ENCODE results near the gene SNHG17.
"Not testable (repeated sequence)": the region's sequence is repeated elsewhere in the genome, so short reads cannot be mapped to it uniquely, and the experiment has no call there.

The SNHG17 gene

GRCh38 chr20:38414769-38415450, 20.2 kb downstream of the SNHG17 start:
- no peak for DNase-seq

- DNase-seq, result no peak
Measured at GRCh38 chr20:38412877-38413577, 22.1 kb downstream of the SNHG17 start.

GRCh38 chr20:38407822-38408221, 27.3 kb downstream of the SNHG17 start:
- DNase-seq, result not testable (repeated sequence)

- DNase-seq, result no peak
Measured at GRCh38 chr20:38407321-38407720, 27.8 kb downstream of the SNHG17 start.

GRCh38 chr20:38406476-38406875, 28.7 kb downstream of the SNHG17 start:
- DNase-seq, result no peak

- DNase-seq, result no peak
Measured at GRCh38 chr20:38405132-38405531, 30.0 kb downstream of the SNHG17 start.

GRCh38 chr20:38404016-38404415, 31.1 kb downstream of the SNHG17 start:
- no peak for DNase-seq

- no peak for DNase-seq
Measured at GRCh38 chr20:38402816-38403215, 32.3 kb downstream of the SNHG17 start.

- DNase-seq, result no peak
Measured at GRCh38 chr20:38402089-38402488, 33.0 kb downstream of the SNHG17 start.

GRCh38 chr20:38395751-38396395, 39.3 kb downstream of the SNHG17 start:
- DNase-seq, result not testable (repeated sequence)

GRCh38 chr20:38395165-38395564, 40.0 kb downstream of the SNHG17 start:
- no peak for DNase-seq

- DNase-seq, result no peak
Measured at GRCh38 chr20:38393259-38393658, 41.9 kb downstream of the SNHG17 start.

- DNase-seq, result no peak
Measured at GRCh38 chr20:38392356-38392755, 42.8 kb downstream of the SNHG17 start.

- DNase-seq, result no peak
Measured at GRCh38 chr20:38387953-38388352, 47.2 kb downstream of the SNHG17 start.

- no peak for DNase-seq
Measured at GRCh38 chr20:38386851-38387250, 48.3 kb downstream of the SNHG17 start.

- no peak for DNase-seq
Measured at GRCh38 chr20:38386004-38386403, 49.1 kb downstream of the SNHG17 start.

- DNase-seq, result no peak
Measured at GRCh38 chr20:38383147-38383546, 52.0 kb downstream of the SNHG17 start.

- DNase-seq, result not testable (repeated sequence)
Measured at GRCh38 chr20:38377838-38378237, 57.3 kb downstream of the SNHG17 start.

GRCh38 chr20:38377039-38377685, 58.0 kb downstream of the SNHG17 start:
- no peak for DNase-seq

GRCh38 chr20:38373898-38374297, 61.2 kb downstream of the SNHG17 start:
- DNase-seq, result no peak

GRCh38 chr20:38373231-38373867, 61.8 kb downstream of the SNHG17 start:
- DNase-seq, result no peak

GRCh38 chr20:38372806-38373205, 62.3 kb downstream of the SNHG17 start:
- DNase-seq, result no peak

Measured in NCI-H526 treated with DMSO at 0.1 percent for 48 hours (cell line).